HG02840 (cell line): ENCODE measurements around the gene RIC3.

ENCODE experiments used
- ATAC-seq: cut with Tn5 transposase; IDR thresholded peaks from one replicate; pipeline ENCODE4 v1.9.1; 2021; ENCODE audit warnings: mild to moderate bottlenecking, moderate library complexity, moderate number of reproducible peaks; ENCODE audit not compliant: unreplicated experiment, low FRiP score

RIC3 gene

DNA sequence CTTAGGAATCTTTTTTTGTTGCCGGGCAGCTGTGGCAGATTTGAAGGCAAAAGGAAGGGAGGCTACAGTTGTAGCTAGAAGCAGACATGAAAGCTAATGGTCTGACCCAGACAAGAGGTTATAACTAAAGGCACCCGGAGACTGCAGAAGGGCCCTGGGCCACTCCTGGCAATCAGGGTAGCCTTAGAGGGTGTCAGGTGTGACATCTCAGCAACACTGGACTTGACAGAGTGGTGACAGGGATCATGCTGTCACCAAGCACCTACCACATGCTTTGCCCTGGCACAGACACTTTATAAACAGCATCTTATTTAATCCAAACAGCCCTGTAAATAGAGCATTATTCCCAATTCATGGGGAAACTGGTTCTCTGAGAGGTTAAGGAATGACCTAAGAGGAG is 62.1 kb downstream of the RIC3 start:
- no peak for ATAC-seq

DNA sequence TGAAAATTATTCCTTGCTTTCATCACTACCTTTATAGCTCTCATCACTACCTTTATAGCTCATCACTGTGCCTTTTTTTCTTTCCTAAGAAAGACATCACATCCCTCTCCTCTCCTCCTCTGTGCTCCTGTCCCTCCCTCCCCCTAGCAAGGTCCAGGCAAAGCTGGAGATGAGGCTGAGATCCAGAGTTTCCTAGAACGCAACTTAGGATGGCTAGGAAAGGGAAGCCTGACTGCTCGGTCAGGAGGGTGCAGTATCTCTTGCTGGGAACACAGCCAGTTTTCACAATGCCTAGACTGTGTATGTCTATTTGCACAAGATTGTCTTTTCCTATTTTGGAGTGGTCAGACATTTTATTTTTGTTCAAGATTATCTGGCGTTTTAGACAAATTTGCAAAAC is 63.2 kb downstream of the RIC3 start:
- no peak for ATAC-seq

DNA sequence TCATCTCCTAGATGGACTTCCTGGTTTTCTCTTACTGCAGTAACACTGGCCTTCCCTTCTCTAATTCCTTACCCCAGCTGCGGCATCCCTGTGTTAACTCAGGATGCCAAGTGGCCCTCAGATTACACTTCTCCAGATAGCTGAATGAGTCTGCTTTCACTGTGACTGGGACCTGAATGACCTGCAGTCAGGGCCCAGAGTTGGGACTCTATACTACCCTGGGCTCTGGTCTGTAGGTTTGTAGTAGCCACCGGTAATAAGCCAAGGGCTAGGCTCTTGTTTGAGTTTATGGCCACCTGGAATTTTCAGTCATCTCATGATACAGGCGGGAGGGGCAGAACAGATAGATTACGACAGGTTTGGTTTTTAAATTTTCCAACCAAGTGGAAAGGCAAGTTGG is 63.7 kb downstream of the RIC3 start:
- no peak for ATAC-seq

DNA sequence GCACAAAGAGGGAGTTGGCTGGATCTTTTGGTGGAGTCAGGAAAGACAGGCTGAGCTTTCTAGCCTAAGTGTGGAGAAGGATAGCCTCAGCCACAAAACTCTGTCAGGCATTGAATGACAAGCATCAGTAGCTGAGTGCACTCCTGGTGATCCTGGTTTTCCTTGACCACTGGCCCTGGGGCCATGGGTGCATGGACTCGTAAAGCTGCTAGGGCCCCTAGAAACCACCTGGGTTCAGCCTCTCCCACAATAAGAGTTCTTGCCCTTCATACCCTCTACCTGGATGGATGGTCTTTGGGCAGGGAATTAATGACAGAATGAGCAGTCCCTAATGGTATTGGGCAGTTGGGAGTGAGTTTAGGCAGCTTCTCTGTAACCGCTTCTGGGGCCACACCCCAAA is 64.9 kb downstream of the RIC3 start:
- no peak for ATAC-seq

DNA sequence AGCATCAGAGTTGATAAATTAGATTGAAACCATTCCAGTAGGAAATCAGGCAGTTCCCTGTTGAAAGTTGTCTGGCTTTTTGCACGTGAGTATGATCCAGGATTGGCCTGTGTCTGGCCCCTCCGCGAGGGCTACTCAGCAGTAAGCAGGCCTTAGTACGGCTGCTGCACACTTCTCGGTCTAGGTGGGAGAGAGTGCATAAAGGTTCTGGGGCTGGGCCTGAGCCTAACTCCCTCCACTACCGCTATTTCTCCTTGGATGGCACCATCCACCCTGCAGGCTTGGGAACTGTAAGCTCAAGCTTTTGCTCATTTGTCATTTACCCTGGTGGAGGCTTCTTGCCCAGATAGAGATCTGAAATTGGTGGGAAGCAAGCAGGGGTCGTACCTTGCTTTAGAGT is 65.9 kb downstream of the RIC3 start:
- ATAC-seq = no peak

DNA sequence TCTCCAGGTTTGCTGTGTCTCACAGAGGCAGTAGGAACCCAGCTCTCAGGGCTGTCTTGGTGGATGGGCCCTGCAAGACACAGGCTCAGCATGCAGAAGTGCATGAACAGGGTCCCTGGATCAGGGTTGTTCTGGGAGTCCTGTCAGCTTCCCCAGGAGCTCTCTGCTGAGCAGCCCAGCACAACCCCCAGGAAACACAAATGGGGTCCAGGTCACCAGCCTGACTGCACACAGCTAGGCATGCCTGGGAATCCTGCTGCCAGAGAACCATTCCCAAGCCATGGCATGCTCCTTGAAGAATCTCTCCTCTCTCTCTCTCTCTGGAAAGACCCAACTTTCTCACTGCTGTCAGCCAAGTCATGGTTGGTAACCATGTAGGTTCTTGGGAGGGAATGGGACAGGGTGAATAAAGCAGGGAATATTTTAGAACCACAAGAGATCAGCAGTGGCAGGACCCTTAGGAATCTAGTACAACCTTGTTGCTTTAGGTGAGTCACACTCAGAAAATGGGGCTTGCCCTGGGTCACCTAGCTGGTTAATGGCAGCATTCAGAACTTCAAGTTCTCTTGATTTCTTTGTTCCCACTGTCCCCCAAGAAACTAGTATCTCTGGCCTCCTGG is 66.4 kb downstream of the RIC3 start:
- ATAC-seq = no peak

DNA sequence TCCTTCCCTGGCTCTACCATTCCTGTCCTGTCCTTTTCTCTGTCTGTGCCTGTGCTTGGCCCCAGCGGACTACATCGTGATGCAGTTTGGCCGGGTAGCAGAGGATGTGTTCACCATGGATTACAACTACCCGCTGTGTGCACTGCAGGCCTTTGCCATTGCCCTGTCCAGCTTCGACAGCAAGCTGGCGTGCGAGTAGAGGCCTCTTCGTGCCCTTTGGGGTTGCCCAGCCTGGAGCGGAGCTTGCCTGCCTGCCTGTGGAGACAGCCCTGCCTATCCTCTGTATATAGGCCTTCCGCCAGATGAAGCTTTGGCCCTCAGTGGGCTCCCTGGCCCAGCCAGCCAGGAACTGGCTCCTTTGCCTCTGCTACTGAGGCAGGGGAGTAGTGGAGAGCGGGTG is 67.4 kb downstream of the RIC3 start:
- ATAC-seq = no peak

DNA sequence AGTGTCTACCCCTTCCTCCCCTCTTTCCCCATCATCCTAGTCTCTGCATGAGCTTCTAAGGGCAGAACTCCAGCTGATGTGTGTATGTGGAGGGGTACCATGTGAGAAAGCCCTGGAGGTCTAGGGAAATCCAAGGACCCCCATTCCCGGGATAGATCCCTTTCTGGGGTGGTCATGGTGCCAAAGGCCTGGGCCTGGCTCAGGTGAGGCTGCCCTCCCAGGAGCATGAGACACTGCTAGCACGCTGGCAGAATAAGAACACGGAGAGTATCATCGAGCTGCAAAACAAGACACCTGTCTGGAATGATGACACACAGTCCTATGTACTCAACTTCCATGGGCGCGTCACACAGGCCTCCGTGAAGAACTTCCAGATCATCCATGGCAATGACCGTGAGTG is 68.2 kb downstream of the RIC3 start:
- ATAC-seq = no peak

DNA sequence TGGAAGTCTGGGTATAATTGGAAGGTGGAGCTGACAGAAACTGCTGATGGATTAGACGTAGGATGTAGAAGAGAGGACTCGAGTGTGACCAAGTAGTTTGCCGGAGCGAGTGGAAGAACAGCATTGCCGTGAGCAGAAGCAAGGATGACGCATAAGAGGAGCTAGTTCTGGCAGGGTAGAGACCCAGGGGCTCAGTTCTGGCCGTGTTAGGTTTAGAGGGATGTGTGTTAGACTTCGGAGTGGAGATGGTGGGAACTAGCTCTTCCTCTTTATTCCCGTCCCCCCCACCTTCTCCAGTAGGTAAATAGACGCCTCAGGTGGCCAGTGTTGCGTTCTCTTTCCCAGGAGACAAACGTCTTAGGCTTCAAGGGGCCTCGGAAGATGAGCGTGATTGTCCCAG is 68.7 kb downstream of the RIC3 start:
- ATAC-seq = no peak

DNA sequence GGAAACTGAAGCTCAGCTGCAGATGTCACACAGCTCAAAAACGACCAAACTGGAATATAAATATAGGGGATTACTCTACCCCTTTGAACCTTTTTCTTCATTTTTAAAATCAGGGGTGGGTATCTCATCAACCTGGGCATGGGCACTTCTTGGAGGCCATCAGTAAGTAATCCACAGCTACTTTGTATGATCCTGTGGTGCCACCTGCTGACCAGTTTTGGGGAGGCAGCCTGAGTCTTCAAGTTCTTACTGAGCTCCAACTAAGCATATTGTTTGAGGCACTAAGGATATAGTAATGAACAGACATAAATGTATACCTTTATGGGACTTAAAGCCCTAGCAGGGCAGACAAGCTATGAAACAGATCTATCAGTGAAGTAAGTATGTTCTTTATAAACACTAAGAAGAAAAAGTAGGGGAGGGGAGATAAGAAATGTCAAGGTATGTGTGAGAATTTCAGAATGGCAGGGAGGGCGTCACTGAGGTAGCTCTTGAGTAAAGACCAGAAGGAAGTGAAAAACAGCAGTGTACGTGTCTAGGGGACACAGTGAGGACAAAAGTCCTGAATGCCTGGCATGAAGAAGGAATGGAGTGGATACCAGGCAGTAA is 69.4 kb downstream of the RIC3 start:
- ATAC-seq = no peak

DNA sequence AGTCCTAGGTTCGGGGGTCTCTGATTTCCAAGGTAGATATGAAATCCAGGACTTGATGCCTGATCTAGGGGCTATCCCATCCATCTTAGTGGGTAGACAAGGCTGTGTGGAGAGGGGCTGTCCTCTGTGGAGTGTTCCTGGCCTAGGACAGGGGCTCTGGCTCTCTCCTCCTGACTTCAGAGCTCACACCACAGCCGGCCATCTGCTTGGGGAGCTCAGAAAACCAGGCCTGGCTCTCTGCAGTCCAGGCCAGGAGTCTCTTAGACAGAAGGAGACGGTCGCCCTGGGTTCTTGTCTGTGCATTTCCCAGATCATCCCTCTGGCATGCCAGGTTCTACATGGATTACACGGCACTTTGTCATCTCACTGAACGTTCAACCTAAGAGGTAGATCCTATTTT is 69.9 kb downstream of the RIC3 start:
- ATAC-seq = no peak

DNA sequence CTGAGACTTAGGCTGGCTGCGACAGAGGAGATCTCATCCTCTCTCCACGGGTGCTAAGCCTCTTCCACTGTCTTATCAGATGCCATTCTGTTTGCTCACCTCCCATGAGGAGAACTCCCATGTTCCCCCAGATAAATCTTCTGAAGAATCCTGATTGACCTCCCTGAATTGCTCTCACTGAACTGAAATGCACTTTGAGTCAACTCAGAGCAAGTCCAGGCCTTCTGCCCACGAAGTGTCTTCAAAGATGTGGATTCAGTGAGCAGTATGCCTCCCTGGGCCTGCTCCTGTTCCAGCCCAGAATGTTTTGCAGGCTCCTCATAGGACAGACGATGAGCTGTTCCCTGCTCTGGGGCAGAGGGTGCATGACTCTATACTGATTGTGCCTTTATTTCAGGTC is 70.5 kb downstream of the RIC3 start:
- no peak for ATAC-seq

DNA sequence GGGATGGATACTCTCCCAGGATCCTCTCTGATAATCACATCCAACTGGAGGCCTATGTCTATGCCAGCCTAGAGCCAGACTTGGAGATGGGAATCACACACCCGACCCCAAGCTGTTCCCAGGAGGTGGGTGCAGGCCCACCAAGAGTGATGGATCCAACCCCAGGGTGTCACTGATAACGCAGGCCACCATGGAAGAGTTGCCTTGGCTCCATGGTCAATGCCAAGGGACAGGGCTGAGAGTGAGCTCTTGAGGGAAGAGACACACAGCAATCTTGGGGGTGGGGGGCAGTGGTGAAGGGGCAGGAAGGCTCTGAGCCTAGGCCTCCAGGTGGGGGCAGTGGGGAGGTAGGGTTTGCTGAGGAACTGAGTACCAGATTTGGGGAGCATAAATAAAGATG is 70.9 kb downstream of the RIC3 start:
- ATAC-seq = no peak

DNA sequence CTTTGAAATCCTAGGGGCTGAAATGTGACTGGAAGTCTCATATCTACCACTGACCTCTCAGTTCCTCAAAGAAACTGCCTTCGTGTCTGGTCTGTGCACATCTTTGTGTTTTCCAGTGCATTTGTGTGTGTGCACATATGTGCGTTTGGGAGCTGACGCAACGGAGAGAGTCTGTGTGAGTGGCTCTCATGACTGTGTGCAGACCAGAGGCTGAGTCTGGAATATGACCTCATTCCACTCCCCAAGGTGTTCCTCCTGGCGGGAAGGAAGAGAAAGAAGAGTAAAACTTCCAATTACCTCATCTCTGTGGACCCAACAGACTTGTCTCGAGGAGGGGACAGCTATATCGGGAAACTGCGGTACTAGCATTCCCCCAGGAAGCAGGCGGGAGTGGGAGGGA is 71.4 kb downstream of the RIC3 start:
- no peak for ATAC-seq

DNA sequence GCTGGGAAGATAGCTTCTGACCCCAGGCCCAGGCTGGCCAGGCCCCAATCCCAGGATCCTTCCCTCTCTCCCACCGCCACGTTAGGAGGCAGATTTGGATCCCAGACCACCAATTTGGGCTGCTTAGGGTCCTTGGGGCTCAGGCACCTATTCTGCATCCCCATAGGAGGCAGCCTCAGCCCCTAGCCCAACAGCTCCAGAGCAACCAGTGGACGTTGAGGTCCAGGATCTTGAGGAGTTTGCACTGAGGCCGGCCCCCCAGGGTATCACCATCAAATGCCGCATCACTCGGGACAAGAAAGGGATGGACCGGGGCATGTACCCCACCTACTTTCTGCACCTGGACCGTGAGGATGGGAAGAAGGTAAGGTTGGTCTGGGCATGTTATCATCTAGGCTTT is 71.8 kb downstream of the RIC3 start:
- ATAC-seq = no peak

DNA sequence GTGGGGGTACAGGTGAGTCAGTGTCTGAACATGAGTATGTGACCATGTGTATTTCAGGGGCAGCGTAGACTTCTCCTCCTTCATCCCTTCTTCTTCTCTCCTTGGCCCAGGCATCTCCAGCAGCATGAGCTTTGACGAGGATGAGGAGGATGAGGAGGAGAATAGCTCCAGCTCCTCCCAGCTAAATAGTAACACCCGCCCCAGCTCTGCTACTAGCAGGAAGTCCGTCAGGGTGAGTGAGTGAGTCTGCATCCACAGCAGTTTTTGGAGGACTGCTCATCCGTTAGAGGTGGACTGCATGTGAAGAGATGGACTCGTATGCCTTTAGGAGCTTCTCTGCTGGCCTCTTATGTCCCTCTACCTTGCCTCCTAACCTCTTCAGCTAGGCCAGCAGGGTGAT is 72.2 kb downstream of the RIC3 start:
- ATAC-seq = no peak

DNA sequence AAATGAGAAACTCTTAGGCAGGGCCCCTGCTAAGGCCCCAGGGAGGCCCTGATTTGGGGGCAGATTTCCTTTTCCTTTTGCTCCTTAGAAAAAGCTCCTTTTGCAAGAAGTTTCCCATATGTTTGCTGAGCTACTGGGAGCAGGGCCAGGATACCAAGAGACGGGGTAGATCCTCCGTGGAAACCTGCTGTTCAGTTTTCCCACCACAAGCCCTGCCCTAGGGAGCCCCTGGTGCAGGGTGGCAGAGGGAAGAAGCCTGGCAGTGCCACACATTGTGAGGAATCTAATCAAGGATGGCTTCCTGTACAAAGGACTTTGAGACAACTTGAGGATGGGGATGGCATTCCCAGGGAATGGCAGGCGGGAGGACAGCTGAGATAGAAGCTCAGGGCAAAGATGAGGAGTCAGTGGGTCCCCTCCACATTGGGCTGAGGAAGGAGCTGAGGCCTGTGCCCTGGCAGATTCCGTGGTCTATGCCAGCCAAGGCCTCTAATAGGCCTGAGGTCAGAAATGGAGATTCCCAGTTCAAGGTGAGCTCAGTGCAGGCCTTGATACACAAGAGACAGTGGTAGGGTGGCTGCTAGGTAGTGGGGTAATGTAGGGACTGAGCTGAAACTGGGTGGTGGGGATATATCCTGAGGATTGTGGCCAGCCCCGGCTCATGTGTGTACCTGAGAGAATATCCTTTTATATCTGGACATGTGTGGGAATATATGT is 72.9 kb downstream of the RIC3 start:
- ATAC-seq = no peak

DNA sequence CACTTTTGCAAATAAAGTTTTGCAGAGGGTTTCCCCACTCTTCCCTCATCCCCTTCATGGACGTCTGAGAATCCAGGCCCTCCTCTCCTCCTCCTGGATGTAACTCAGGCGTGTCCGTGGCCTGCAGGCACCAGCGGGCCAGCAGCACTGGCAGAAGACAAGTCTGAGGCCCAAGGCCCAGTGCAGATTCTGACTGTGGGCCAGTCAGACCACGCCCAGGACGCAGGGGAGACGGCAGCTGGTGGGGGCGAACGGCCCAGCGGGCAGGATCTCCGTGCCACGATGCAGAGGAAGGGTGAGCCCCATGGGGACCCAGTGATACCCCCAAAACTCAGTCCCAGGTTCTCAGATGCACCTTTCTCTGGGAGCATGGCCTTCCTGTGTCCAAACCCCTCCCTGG is 73.5 kb downstream of the RIC3 start:
- ATAC-seq = no peak

DNA sequence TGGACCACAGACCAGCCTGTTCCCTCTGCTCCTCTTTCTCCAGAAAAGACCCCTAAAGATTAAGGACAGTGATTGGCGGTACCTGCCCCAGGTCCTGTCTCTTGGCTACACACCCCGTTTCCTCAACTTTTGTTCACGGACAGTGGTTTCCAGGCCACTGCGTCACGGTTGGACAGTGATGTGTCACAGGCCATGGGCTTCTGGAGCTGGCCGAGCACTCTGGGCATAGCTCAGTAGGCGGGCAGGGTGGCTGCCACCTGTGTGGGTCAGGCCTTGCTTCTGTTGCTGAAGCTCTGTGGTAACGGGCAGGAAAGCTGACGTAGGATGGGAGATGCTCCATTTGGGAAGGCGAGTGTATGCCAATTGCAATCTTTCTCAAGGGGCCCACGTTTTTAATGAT is 74.2 kb downstream of the RIC3 start:
- no peak for ATAC-seq

DNA sequence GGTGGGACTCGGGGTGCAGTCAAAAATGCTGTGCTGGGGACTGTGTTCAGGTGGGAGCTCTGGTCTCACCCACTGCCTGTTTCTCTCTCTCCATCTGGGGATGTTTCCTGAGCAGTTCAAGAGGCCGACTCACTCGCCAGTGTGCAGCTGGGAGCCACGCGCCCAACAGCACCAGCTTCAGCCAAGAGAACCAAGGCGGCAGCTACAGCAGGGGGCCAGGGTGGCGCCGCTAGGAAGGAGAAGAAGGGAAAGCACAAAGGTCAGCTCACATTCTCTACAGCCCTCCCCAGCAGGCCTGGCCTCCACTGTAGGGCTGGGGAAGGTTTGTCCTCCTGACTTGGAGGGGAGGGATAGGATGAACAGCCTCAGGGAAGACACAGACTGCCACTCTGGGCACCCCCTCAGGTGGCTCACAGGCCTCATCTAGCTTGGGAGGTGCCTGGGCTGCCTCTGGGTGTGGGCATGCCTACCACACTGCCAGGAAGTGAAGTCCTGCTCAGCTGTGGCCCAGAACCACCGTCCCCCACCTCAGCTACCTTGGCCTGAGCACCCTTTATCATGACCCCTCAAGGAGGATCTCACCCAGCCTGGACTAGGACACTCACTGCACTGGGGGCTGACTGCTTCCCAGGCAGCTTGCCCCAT is 74.8 kb downstream of the RIC3 start:
- no peak for ATAC-seq

DNA sequence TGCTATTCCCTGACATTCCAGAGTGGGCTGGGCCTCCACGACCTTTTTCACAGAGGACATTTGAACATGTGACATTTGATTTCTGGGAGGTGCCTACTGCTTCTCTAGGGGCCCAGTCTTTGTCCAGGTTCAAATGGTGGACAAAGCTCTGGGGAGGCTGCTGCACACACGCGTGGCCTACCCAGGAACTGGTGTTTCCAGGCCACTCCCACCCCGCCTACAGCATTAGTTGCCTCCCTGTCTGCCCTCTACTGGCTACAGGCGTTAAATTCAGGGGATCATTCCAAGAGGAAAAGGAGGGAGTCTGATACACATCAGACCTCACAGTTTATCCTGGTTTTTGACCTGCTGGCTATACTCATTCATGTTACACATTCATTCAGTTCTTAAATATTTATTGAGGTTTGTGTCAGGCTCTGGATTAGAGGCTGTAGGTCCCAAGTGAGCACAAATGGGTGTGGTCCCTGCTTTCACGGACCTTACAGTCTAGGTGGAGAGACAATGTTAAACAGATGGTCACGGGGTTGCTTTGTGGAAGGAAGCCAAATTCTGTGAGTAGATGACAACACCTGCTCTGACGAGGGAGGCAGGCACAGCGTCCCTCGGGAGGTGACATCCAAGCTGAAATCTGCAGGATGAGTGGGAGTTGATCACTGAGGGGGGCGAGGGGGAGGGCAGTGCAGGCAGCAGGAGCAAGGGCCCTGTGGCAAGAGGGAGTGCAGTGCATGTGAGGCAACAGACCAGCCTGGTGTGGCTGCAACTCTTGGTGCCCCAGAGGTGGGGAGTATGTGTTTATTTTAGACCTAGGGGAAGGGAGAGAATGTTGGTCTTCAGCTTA is 76.0 kb downstream of the RIC3 start:
- no peak for ATAC-seq
